ENCODE data around the gene SLC39A13.
A peak's percentile ranks its signal among the peaks of the same experiment; 100 is the strongest.

The SLC39A13 gene

GRCh38 chr11:47460571-47461235 is 52.3 kb downstream of the SLC39A13 start:
- TF ChIP-seq CTCF (IDR thresholded peaks at IDR 0.05; ENCODE audit: low read depth, low read length), result no peak
- H3K4me3 ChIP-seq (replicated peaks in 1 of 2; ENCODE audit: low read depth in 2 of 2, low read length in 2 of 2), result no peak overlapping the region
- DNase-seq (ENCODE audit: low read depth in 2 of 2), result peak in 1 of 2 donors; percentile 54

- H3K4me3 ChIP-seq (replicated peaks in 1 of 2; ENCODE audit: low read depth in 2 of 2, low read length in 2 of 2), result no peak overlapping the region
- TF ChIP-seq CTCF (IDR thresholded peaks at IDR 0.05; ENCODE audit: low read depth, low read length), result no peak
- no peak for DNase-seq (ENCODE audit: low read depth in 2 of 2)
Measured at GRCh38 chr11:47461876-47462275, 53.5 kb downstream of the SLC39A13 start.

GRCh38 chr11:47464483-47464882 is 56.1 kb downstream of the SLC39A13 start:
- peak in 1 of 2 donors; percentile 68 for DNase-seq (ENCODE audit: low read depth in 2 of 2)
- no peak for TF ChIP-seq CTCF (IDR thresholded peaks at IDR 0.05; ENCODE audit: low read depth, low read length)
- no peak overlapping the region for H3K4me3 ChIP-seq (replicated peaks in 1 of 2; ENCODE audit: low read depth in 2 of 2, low read length in 2 of 2)

Data from cardiac fibroblast (primary cell).